Liver (tissue), 9 donors: Measurements from ENCODE around the gene LDLRAD4. TPM values are rescaled to one million over a fixed set of nuclear protein-coding genes. Genes with fewer than 3 reads are reported as not detected.

ENCODE experiments used
- DNase-seq: peaks from one replicate; pipeline ENCODE4 v3.0.0-alpha.2; 2017; ENCODE audit warnings: low spot score
- H3K27ac ChIP-seq, 2 donors: one replicate each; pipeline ENCODE4 v1.7.0; 2013; ENCODE audit warnings: inconsistent platforms in 2 of 2, low read length in 2 of 2, control low read depth in 1 of 2, low read depth in 1 of 2, mild to moderate bottlenecking in 1 of 2
- H3K27me3 ChIP-seq, 4 donors: one replicate each; pipeline versions ENCODE4 v1.6.1 to v1.7.0; 2013; ENCODE audit warnings: low read length in 3 of 4, inconsistent platforms in 1 of 4, mild to moderate bottlenecking in 1 of 4, moderate library complexity in 1 of 4; ENCODE audit not compliant: control insufficient read depth in 4 of 4, insufficient read depth in 4 of 4
- H3K36me3 ChIP-seq, 4 donors: one replicate each; pipeline versions ENCODE4 v1.6.1 to v1.7.0; 2013; ENCODE audit warnings: low read length in 3 of 4, mild to moderate bottlenecking in 3 of 4, low read depth in 1 of 4, moderate library complexity in 1 of 4; ENCODE audit not compliant: control insufficient read depth in 4 of 4, insufficient read depth in 3 of 4
- H3K4me1 ChIP-seq, 4 donors: one replicate each; pipeline versions ENCODE4 v1.6.1 to v1.7.0; 2013; ENCODE audit warnings: low read length in 3 of 4, mild to moderate bottlenecking in 3 of 4, moderate library complexity in 1 of 4; ENCODE audit not compliant: control insufficient read depth in 4 of 4, insufficient read depth in 4 of 4
- H3K4me3 ChIP-seq, 3 donors: one replicate each; pipeline versions ENCODE4 v1.6.1 to v1.7.0; 2013; ENCODE audit warnings: low read length in 3 of 3, control low read depth in 1 of 3, low read depth in 1 of 3, mild to moderate bottlenecking in 1 of 3
- H3K9ac ChIP-seq, 2 donors: one replicate each; pipeline ENCODE4 v1.7.0; 2013; ENCODE audit warnings: low read length in 2 of 2, mild to moderate bottlenecking in 2 of 2, moderate library complexity in 2 of 2, control low read depth in 1 of 2, low read depth in 1 of 2
- H3K9me3 ChIP-seq, 4 donors: one replicate each; pipeline versions ENCODE4 v1.6.1 to v1.7.0; 2013; ENCODE audit warnings: low read length in 3 of 4; ENCODE audit not compliant: control insufficient read depth in 4 of 4
- EGR1 ChIP-seq, 2 donors: IDR thresholded peaks; 2 replicates each; pipeline ENCODE4 v1.6.1; 2016 to 2018; ENCODE audit warnings: antibody characterized with exemption in 2 of 2, low read depth in 2 of 2
- FOXA1 ChIP-seq: IDR thresholded peaks from 2 replicates; pipeline ENCODE4 v1.6.1; 2016; ENCODE audit warnings: antibody characterized with exemption
- FOXA2 ChIP-seq: IDR thresholded peaks from 2 replicates; pipeline ENCODE4 v1.6.1; 2016; ENCODE audit warnings: antibody characterized with exemption
- GABPA ChIP-seq, 2 donors: IDR thresholded peaks in 1 of 2; conservative IDR thresholded peaks in 1 of 2; 2 replicates each; pipeline ENCODE4 v1.6.1; 2016; ENCODE audit warnings: antibody characterized with exemption in 2 of 2, mild to moderate bottlenecking in 1 of 2, moderate library complexity in 1 of 2
- HNF4A ChIP-seq, 2 donors: conservative IDR thresholded peaks; 2 replicates each; pipeline ENCODE4 v1.6.1; 2016; ENCODE audit warnings: antibody characterized with exemption in 2 of 2, mild to moderate bottlenecking in 2 of 2
- HNF4G ChIP-seq: IDR thresholded peaks from 2 replicates; pipeline ENCODE4 v1.6.1; 2016; ENCODE audit warnings: antibody characterized with exemption
- JUND ChIP-seq, 2 donors: IDR thresholded peaks; 2 replicates each; pipeline ENCODE4 v1.6.1; 2016; ENCODE audit warnings: antibody characterized with exemption in 2 of 2
- NR2F2 ChIP-seq: IDR thresholded peaks from 2 replicates; pipeline ENCODE4 v1.6.1; 2016; ENCODE audit warnings: antibody characterized with exemption
- RAD21 ChIP-seq, 2 donors: IDR thresholded peaks; 2 replicates each; pipeline ENCODE4 v1.6.1; 2016; ENCODE audit warnings: antibody characterized with exemption in 2 of 2, mild to moderate bottlenecking in 2 of 2
- RXRA ChIP-seq, 2 donors: IDR thresholded peaks; 2 replicates each; pipeline ENCODE4 v1.6.1; 2017 to 2018; ENCODE audit warnings: antibody characterized with exemption in 2 of 2, mild to moderate bottlenecking in 1 of 2
- SP1 ChIP-seq: IDR thresholded peaks from 2 replicates; pipeline ENCODE4 v1.6.1; 2018; ENCODE audit warnings: antibody characterized with exemption, mild to moderate bottlenecking
- TAF1 ChIP-seq: conservative IDR thresholded peaks from 2 replicates; pipeline ENCODE4 v1.6.1; 2016; ENCODE audit warnings: antibody characterized with exemption, mild to moderate bottlenecking
- YY1 ChIP-seq: IDR thresholded peaks from 2 replicates; pipeline ENCODE4 v1.6.1; 2016; ENCODE audit warnings: antibody characterized with exemption, mild to moderate bottlenecking
- WGBS: extraction: QIAGEN DNeasy Blood & Tissue Kit; methylation state at CpG from one replicate; pipeline ENCODE4 v1.1.7; 2013; 5-methylcytosine and 5-hydroxymethylcytosine counted together
- polyA plus RNA-seq, 2 donors: library from polyadenylated mRNA; stranded (reverse) in 1 of 2; unstranded in 1 of 2; fragments of 200-250 nt in 1 of 2; fragments of >200 nt in 1 of 2; fragmentation: Nextera tagmentation in 1 of 2; extraction: Ambion mirVana in 1 of 2; gene quantifications; one replicate each; pipeline versions ENCODE4 v1.2.1 to v1.2.3, GENCODE V29; 2013 to 2015
- total RNA-seq, 2 donors: library from RNA; depleted of rRNA; stranded (reverse); fragments of >200 nt; gene quantifications; one replicate each; pipeline ENCODE4 v1.2.3, GENCODE V29; 2014
- TF ChIP-seq, protein P1 (sequence below): IDR thresholded peaks from 2 replicates; pipeline ENCODE4 v1.6.1; 2016; ENCODE audit warnings: antibody characterized with exemption
- TF ChIP-seq, protein P2 (sequence below): IDR thresholded peaks from 2 replicates; pipeline ENCODE4 v1.6.1; 2016; ENCODE audit warnings: antibody characterized with exemption
- TF ChIP-seq, protein P3 (sequence below): fragments of 150-350 bp; IDR thresholded peaks from 2 replicates; pipeline ENCODE4 v1.5.1; 2017; ENCODE audit warnings: improper control_type of control experiment, low read depth, low read length; ENCODE audit not compliant: missing input control
- TF ChIP-seq, protein P4 (sequence below): IDR thresholded peaks from 2 replicates; pipeline ENCODE4 v1.6.1; 2016; ENCODE audit warnings: antibody characterized with exemption, mild to moderate bottlenecking
- TF ChIP-seq, protein P5 (sequence below): IDR thresholded peaks from 2 replicates; pipeline ENCODE4 v1.6.1; 2016; ENCODE audit warnings: antibody characterized with exemption
- donor health status: healthy.
- donor health status: healthy.
- donor health status: healthy.
- donor health status: healthy.
- donor health status: healthy.

The LDLRAD4 gene
- total and polyA plus RNA-seq, 4 donors: 4.8 to 41.7 (median 12.7) TPM

DNA sequence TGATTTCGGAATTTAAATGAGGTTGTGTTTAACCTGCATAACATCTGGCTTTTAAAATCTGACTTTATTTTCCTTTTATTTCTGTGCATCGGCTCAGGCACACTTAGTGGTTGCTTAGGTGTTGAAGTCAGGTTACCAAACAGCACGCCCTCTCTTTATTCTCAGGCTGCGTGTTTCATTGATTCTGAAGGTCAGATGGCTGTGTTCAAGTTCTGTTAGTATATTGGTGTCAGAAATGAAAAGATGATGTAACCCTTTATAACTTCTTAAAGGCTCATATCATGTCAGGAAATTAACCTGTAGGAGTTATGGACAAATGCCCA lies 246.5 kb downstream of the LDLRAD4 start:
- TF ChIP-seq, protein P1, sequence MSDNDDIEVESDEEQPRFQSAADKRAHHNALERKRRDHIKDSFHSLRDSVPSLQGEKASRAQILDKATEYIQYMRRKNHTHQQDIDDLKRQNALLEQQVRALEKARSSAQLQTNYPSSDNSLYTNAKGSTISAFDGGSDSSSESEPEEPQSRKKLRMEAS: no peak
- TF ChIP-seq GABPA (IDR thresholded peaks at IDR 0.05 in 1 of 2, conservative IDR thresholded peaks at IDR 0.05 in 1 of 2): no peak
- TF ChIP-seq, protein P2, sequence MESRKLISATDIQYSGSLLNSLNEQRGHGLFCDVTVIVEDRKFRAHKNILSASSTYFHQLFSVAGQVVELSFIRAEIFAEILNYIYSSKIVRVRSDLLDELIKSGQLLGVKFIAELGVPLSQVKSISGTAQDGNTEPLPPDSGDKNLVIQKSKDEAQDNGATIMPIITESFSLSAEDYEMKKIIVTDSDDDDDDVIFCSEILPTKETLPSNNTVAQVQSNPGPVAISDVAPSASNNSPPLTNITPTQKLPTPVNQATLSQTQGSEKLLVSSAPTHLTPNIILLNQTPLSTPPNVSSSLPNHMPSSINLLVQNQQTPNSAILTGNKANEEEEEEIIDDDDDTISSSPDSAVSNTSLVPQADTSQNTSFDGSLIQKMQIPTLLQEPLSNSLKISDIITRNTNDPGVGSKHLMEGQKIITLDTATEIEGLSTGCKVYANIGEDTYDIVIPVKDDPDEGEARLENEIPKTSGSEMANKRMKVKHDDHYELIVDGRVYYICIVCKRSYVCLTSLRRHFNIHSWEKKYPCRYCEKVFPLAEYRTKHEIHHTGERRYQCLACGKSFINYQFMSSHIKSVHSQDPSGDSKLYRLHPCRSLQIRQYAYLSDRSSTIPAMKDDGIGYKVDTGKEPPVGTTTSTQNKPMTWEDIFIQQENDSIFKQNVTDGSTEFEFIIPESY: no peak
- TF ChIP-seq, protein P3, sequence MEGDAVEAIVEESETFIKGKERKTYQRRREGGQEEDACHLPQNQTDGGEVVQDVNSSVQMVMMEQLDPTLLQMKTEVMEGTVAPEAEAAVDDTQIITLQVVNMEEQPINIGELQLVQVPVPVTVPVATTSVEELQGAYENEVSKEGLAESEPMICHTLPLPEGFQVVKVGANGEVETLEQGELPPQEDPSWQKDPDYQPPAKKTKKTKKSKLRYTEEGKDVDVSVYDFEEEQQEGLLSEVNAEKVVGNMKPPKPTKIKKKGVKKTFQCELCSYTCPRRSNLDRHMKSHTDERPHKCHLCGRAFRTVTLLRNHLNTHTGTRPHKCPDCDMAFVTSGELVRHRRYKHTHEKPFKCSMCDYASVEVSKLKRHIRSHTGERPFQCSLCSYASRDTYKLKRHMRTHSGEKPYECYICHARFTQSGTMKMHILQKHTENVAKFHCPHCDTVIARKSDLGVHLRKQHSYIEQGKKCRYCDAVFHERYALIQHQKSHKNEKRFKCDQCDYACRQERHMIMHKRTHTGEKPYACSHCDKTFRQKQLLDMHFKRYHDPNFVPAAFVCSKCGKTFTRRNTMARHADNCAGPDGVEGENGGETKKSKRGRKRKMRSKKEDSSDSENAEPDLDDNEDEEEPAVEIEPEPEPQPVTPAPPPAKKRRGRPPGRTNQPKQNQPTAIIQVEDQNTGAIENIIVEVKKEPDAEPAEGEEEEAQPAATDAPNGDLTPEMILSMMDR: no peak
- H3K4me3 ChIP-seq: no peak overlapping the region
- no peak overlapping the region for H3K9ac ChIP-seq

DNA sequence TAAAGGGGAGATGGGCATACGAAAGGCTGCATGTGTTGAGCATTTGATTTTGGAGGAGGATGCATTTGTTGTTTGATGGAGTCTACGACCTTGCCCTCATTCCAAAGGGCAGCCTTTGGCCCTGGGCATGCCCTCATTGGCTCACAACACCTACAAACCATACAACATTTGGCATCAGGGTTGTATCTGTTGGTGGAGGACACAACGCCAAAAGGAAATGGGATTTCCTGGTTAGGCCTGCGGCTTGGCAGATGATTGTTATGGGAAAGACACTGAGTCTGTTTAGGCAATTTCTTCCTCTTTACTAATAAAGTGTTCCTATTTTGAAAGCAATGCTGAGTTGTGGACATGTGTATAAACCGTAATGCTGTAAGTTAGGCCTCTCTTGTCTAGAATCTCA lies 246.9 kb downstream of the LDLRAD4 start:
- Histone ChIP-seq H3K27me3 (no peaks in the 10 kb centered on the region), H3K36me3 (no peaks in the 10 kb centered on the region), H3K9ac (no peak overlapping the region), H3K4me3 (no peak overlapping the region), H3K4me1 (peaks cover 3 to 22% (median 4%) of the 10 kb centered on the region in 4 donors), H3K9me3 (no peaks in the 10 kb centered on the region), H3K27ac (peak overlapping the region; percentile 30 to 48)
- 24% methylated on average over 5 of the region's 5 CpGs for WGBS
- no peak for DNase-seq
- TF ChIP-seq RAD21 (IDR thresholded peaks at IDR 0.05) (peak; percentile 25 to 61), YY1 (no peak), EGR1 (IDR thresholded peaks at IDR 0.05; ENCODE audit: low read depth in 2 of 2) (peak in 1 of 2 donors; percentile 75), RXRA (IDR thresholded peaks at IDR 0.05) (peak; percentile 82 to 83), NR2F2 (peak; percentile 86), SP1 (peak; percentile 80), HNF4G (peak; percentile 96), FOXA2 (no peak), FOXA1 (no peak), HNF4A (conservative IDR thresholded peaks at IDR 0.05) (peak; percentile 98 to 99), TAF1 (no peak), JUND (IDR thresholded peaks at IDR 0.05) (peak; percentile 24 to 53), GABPA (IDR thresholded peaks at IDR 0.05 in 1 of 2, conservative IDR thresholded peaks at IDR 0.05 in 1 of 2) (no peak)
- TF ChIP-seq, protein P4, sequence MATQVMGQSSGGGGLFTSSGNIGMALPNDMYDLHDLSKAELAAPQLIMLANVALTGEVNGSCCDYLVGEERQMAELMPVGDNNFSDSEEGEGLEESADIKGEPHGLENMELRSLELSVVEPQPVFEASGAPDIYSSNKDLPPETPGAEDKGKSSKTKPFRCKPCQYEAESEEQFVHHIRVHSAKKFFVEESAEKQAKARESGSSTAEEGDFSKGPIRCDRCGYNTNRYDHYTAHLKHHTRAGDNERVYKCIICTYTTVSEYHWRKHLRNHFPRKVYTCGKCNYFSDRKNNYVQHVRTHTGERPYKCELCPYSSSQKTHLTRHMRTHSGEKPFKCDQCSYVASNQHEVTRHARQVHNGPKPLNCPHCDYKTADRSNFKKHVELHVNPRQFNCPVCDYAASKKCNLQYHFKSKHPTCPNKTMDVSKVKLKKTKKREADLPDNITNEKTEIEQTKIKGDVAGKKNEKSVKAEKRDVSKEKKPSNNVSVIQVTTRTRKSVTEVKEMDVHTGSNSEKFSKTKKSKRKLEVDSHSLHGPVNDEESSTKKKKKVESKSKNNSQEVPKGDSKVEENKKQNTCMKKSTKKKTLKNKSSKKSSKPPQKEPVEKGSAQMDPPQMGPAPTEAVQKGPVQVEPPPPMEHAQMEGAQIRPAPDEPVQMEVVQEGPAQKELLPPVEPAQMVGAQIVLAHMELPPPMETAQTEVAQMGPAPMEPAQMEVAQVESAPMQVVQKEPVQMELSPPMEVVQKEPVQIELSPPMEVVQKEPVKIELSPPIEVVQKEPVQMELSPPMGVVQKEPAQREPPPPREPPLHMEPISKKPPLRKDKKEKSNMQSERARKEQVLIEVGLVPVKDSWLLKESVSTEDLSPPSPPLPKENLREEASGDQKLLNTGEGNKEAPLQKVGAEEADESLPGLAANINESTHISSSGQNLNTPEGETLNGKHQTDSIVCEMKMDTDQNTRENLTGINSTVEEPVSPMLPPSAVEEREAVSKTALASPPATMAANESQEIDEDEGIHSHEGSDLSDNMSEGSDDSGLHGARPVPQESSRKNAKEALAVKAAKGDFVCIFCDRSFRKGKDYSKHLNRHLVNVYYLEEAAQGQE: no peak
- TF ChIP-seq, protein P1: peak; percentile 86
- TF ChIP-seq, protein P2: no peak
- TF ChIP-seq, protein P3: no peak
- TF ChIP-seq, protein P5, sequence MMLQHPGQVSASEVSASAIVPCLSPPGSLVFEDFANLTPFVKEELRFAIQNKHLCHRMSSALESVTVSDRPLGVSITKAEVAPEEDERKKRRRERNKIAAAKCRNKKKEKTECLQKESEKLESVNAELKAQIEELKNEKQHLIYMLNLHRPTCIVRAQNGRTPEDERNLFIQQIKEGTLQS: no peak

More for the DNA sequence above, 246.5 kb downstream of the LDLRAD4 start:
- Histone ChIP-seq H3K4me1 (peaks cover 2 to 18% (median 3%) of the 10 kb centered on the region in 4 donors), H3K27me3 (no peaks in the 10 kb centered on the region), H3K27ac (peak overlapping the region; percentile 30 to 48), H3K36me3 (no peaks in the 10 kb centered on the region), H3K9me3 (no peaks in the 10 kb centered on the region)
- DNase-seq: no peak
- 35% methylated on average over 4 of the region's 4 CpGs for WGBS
